ENCODE data around the gene FGF3.

Gene FGF3

DNA sequence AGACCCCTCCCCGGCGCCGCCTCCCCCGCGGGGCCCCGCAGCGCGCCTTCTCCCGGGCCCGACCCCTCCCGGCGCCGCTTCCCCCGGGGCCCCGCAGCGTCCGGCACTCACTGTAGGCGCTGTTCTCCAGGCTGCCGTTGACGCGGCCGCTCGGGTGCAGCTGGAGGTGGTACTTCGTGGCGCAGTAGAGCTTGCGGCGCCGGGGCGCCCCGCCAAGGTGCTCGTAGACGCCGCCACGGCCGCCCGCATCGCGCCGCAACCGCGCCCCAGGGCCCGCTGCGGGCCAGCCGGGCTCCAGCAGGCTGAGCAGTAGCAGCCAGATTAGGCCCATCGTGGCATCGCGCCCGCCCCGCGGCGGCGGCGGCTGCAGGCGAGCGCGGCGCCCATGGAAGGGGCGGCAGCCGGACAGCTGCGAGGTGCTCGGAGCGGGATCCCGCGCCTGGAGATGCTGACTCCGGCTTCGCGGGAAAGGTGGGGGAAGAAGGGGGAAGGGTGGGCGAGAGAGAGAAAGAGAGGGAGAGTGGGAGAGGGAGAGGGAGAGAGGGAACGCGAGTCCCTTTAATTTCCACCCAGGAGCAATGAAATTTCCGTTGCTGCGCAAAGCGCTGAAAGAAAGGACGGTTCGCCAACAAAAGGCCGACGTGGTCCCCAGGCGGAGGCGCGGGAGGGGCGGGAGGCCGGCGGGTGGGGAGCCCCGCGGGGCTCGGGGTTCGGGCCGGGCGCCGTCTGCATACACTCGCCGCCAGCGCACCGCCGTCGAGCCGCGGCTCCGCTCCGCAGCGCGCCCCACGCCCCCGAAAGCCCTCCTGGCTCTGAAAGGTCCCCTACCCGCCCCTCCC, at the start of gene FGF3:
Gene FGF3, minus strand, starts transcription at position 814 of the 839 bp plus-strand sequence. Its CDS starts 483 bp downstream, at position 331.
- no peak for DNase-seq (ENCODE audit: low spot score)

DNA sequence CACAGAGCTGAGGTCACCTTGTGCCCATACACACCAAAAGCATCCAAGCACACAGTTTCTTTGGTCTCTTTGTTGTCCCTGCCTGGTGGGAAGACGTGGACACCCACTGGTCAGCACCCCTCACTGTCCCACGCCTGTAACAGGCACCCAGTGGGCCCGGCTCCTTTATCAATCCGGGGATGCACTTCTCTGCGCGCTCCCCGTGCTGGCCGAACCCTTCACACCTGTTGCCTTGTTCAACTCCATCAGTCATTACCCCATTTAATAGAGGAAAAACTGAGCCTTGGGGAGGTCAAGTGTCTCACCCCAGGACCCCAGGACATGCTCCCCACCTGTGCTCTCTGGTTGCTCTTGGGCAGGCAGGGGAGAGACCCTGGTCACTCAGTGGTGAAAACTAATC, 49.7 kb upstream of the FGF3 start:
- DNase-seq (ENCODE audit: low spot score), result no peak

DNA sequence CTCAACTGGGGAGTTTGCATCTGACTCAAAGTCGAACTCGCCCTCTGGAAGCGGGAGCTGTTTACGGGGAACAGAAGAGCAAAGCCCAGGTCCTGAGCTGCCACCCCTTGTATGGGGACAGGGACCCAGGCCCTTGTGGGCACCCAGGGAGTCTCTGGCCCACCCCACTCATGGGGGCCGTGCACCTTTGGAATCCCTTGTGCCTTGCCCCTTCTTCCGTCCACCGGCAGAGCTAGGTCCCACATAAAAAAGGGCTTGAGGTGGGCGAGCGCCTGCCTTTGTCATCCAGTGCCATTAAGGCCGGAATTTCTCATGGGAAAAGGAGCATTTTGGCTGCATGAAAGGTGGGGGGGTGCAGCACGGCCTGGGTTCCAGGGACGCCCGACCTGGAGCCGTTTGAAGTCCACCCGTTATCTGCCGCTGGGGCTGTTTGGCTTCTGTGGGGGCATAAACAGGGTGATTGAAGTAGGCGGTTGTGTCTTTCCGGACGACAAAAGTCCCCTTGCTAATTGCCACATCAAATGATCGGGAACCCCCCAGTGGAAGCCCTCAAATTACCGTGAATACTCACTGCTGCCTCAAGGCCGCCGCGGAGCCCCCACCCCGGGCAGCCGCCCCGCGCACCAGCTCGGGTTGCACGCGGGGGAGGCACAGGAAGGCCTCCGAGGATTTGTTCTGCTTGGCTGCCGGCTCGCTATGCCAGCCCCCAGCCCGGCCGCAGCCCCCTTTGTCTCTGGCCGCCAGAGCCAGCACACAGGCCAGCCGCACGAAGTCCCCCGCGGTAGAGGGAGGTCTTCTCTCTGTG, 49.0 kb upstream of the FGF3 start:
- no peak for DNase-seq (ENCODE audit: low spot score)

- no peak for DNase-seq (ENCODE audit: low spot score)
Measured at GRCh38 chr11:69867076-69868005, 48.1 kb upstream of the FGF3 start.

DNA sequence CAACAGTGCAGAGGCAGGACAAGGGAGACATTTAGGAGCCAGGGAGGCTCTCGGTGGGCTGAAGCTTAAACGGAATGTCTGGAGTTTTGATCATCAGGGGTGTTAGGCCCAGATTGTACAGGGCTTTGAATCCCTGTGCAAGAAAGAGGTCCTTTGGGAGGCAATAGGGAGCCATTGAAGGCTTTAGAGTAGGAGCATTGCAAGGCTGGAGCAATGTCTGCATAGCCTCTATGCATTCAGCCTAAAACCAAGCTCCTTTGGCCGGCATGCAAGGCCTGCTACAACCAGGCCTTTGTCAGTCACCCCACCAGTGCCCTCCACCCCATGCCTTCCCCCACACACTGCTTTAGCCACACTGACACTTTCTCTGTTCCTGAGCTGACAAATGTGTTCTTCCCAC, 47.4 kb upstream of the FGF3 start:
- no peak for DNase-seq (ENCODE audit: low spot score)

DNA sequence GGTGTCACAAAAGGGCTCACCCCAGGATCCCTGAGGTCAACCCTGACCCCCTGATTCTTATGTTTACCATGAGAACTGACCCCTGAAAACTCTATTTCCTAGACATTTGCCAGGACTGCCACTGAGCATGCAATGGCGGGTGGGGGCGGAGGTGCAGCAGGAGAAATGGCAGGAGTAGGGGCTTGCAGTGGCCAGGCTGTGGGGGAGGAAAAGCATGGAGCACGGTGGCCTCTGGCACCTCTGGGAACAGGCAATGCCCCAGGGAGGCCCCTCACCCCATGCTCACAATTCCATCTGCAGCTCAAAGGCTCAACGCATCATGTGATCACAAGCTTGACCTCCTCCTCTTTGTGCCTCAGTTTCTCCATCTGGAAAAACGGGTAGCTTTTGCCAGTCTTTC, 46.5 kb upstream of the FGF3 start:
- DNase-seq (ENCODE audit: low spot score), result no peak

DNA sequence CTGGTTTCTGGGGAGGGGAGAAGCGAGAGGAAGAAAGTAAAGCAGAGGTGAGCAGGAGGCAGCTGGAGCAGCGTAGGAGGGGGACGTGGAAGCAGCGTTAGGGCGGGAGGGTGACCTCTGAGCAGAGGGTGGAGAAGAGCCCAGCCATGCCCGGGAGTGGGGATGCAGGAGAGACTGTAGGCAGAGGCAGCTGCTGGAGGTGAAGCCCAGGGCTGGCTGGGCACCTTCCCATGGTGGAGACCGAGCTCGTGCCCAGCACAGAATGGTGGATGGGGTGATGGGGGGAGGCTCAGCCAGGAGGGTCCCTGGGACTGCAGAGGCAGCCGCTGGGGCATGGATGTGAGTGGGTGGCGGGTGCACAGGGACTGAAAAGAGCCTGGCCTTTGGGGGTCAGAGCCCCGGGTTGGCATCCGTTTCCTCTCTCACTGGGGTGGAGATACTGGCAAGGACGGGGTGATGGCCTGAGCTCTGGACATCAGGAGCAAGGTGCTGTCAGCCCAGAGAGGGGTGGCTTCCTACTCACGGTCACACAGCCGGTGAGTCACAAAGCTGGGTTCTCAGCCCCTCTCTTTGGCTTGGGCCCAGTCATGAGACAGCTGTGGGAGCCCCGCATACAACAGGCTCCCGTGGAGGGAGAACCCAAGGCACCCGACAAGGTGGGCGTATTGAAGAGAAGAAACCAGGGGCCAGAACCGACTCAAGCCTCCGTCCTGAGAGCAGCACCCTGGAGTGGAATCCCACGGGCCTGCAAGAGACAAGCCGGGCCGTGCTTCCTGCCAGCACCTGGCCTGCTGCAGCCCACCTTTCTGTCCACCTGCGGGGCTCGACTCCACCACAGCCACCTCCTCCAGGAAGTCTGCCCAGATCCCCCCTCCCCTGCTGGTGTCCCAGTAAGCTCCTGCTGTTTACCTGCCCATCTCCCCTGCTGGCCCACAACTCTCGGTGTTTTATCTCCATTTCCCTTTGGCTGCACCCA, 45.8 kb upstream of the FGF3 start:
- DNase-seq (ENCODE audit: low spot score), result no peak

DNA sequence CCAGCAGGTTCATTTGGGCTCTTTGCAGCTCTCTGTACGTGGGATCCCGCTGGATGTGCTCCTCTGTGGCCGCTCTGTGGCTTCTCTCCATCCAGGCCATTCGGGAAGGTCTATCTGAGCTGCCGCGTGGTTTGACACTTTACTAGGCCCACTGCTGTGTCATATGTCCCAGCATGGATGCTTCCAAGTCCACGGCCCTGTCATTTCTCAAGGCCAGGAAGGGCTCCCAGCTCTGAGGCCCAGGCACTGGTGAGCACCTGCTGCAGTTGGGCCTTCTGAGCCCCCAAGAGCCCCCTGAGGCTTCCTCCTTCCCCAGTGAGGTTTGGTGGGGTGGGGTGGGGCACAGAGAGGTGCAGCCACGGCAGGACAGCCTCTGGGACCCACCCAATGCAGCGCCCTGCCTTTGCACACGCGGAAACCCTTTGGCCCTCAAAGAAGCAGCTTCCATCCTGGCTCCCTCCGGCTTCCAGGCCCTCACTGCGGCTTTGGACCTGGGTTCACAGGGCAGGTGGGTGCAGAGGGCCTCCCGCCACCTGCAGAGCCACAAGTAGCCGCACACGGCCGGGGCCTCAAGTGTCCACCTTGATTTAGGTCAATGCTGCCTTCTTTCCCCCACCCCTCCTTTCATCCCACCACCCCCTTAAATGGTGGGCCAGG, 44.5 kb upstream of the FGF3 start:
- no peak for DNase-seq (ENCODE audit: low spot score)

DNA sequence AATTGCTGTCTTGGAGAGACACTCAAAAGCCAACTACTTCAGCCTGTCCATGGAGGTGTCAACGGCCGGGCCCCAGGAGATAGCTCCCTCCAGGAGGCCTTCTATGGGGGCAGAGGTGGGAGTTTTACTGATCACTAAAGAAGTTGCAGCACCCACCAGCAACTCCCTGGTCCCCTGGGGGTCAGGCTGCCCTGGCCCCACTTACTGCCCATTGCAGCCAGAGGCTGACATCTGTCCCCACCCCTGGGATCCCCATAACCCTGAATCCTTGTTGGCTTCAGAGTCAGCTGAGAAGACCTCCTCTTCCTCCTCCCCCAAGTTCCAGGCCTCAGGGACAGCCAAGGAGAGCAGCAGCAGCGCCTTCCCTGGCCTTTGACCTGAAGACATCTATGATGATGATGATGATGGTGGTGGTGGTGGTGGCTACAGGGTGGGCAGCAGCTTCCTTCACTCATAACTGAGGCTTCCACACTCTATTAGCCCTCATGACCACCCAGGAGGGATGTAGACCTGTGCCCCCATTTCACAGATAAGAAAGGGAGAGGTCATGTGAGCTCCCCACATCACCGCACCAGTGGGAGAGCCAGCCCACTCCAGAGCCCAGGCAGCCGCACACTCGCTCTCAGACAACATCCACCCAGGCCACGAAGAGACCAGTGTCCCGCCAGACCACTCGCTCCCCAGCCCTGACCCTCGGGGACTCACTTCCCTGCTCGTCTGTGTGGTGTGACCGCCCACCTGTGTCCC, 43.8 kb upstream of the FGF3 start:
- no peak for DNase-seq (ENCODE audit: low spot score)

DNA sequence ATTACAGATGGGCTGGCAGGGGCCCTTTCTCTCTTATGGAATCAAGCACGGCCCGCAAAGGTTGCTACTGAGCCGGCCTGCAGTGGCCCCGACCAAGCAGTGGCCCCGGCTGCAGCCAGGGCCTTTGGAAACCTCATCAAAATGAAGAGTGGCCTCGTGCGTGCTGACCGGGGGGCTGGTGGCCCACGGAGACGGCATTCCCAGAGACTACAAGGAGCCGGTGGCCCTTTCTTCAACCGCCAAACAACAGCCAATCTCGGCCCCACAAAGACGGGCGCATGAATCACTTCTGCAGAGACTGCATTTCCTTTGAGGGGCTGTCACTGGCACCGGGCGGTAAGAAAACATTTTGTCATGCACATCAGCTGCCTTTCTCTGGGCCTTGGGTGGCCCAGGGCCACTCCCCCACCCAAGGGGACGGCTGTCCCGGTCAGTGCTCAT, 43.1 kb upstream of the FGF3 start:
- DNase-seq (ENCODE audit: low spot score), result no peak

DNA sequence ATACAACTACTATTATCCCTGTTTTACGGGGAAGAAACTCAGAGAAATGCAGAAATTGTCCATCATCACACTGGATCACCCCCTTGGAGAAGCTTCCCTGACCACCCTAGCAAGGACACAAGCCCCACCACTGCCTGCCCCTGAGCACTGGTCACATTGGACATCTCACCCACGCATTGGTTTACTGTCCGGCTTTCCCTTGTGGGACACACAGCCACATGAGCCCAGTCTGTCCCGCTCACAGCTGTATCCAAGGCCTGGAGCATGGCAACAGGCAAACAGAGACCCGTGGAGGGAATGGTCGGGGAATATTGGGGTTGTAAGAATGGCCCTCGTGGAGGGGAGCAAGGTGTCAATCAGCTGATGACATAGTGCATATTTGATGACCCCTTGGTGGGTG, 42.7 kb upstream of the FGF3 start:
- DNase-seq (ENCODE audit: low spot score), result no peak

DNA sequence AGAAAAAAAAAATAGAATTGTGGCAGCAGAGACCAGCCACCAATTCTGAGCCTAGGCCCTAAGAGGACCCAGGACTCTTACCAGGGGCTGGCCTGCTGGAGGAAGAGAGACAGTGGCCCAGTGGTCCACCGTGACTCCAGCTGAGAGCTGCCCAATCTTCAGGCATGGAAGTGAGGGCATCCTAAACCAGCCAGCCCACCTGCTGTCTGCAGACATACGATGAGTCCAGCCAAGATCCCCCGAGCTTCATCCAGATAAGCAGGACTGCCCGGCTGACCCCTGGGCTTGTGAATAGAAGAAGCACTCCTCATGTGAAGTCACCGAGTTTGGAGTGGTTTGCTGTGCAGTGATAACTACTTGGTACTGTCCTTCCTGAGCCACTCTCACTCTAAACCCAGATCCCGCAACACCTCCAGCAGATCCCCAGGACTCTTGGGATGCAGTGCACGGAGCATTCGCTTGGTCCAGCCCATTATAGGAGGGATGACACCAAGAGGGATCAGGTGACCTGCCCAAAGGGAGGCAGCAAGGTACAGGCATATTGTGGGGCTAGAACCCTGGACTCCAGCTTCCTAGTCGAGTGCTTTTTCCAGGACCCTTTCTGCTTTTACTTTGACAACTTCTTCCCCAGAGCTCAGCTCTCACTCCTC, 41.7 kb upstream of the FGF3 start:
- no peak for DNase-seq (ENCODE audit: low spot score)

GRCh38 chr11:69860244-69860643, 41.0 kb upstream of the FGF3 start:
- DNase-seq (ENCODE audit: low spot score), result no peak

- DNase-seq (ENCODE audit: low spot score), result no peak
Measured at GRCh38 chr11:69859275-69859934, 40.2 kb upstream of the FGF3 start.

- no peak for DNase-seq (ENCODE audit: low spot score)
Measured at GRCh38 chr11:69855421-69855820, 36.2 kb upstream of the FGF3 start.

DNA sequence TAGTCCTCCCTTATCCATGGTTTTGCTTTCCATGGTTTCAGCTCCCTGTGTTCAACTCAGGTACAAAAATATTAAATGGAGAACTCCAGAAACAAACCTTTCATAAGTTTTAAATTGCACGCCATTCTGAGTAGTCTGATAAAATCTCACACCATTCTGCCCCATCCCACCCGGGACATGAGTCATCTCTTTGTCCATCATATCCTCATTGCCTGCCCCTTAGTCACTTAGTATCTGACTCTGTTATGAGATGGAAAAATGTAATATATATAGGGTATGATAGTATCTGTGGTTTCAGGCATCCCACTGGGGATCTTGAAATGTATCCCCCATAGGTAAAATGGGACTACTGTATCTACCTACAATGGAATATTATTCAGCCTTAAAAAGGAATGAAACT, 35.5 kb upstream of the FGF3 start:
- no peak for DNase-seq (ENCODE audit: low spot score)

DNA sequence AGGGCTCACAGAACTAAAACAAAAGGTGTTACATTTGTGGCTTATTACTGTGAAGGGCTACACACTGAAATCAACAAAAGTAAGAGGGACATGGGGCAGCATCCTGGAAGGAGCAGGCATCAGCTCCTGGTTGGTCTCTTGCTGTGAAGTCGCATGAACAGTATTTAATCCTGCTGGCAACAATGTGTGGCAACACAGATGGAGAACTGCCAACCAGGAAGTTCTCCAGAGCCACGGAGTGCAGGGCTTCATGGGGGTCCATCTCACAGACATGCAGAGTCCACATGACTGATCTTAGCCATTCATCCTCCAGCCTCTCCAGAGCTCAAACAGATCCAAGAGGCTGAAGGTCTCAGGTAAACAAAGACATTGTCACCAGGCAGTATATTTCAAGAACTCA, 32.8 kb upstream of the FGF3 start:
- no peak for DNase-seq (ENCODE audit: low spot score)

DNA sequence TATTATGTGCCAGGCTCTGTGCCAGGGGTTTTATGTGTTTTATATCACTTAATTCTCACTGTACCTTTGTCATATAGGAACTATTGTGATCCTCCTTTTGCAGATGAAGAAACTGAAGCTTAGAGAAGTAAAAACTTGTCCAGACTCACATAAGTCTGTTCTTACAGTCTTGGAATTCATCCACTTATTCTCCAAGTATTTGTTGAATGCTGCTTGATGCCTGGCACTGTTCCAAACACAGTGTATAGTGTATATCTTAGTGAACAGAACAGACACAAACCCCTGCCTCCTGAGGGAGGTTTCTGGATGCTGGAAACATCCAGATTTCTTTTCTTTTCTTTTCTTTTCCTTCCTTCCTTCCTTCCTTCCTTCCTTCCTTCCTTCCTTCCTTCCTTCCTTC, 29.0 kb upstream of the FGF3 start:
- no peak for DNase-seq (ENCODE audit: low spot score)

- no peak for DNase-seq (ENCODE audit: low spot score)
Measured at GRCh38 chr11:69844396-69844795, 25.2 kb upstream of the FGF3 start.
